Measurements from ENCODE around the gene LITAFD.
"Not testable (repeated sequence)": the region's sequence is repeated elsewhere in the genome, so short reads cannot be mapped to it uniquely, and the experiment has no call there.

LITAFD gene

GRCh38 chr16:8868416-8869211, 13.5 kb upstream of the LITAFD start, which contains the start of gene CARHSP1:
CARHSP1 (minus strand) TSS chr16:8869006; CDS start chr16:8859328, 9,678 bp downstream.
- H3K4me3 ChIP-seq (ENCODE audit: low read length), result peak within 1 kb of the TSS; percentile 73
- no peak for TF ChIP-seq CTCF (conservative IDR thresholded peaks at IDR 0.05; ENCODE audit: low read depth, low read length)
- peak; percentile 49 for DNase-seq (ENCODE audit: low read depth)

GRCh38 chr16:8869212-8869987, 12.8 kb upstream of the LITAFD start:
- TF ChIP-seq CTCF (conservative IDR thresholded peaks at IDR 0.05; ENCODE audit: low read depth, low read length), result peak; percentile 6
- peak overlapping the region; percentile 55 for H3K4me3 ChIP-seq (ENCODE audit: low read length)
- DNase-seq (ENCODE audit: low read depth), result no peak

GRCh38 chr16:8869988-8870241, 12.2 kb upstream of the LITAFD start:
- not testable (repeated sequence) for DNase-seq (ENCODE audit: low read depth); H3K4me3 ChIP-seq (ENCODE audit: low read length)

- no peak for TF ChIP-seq CTCF (conservative IDR thresholded peaks at IDR 0.05; ENCODE audit: low read depth, low read length)
- DNase-seq (ENCODE audit: low read depth), result no peak
- no peak overlapping the region for H3K4me3 ChIP-seq (ENCODE audit: low read length)
These were observed 10.1 kb upstream of the LITAFD start for GRCh38 chr16:8872071-8872470.

GRCh38 chr16:8872967-8873865, 8.9 kb upstream of the LITAFD start:
- peak; percentile 21 for TF ChIP-seq CTCF (conservative IDR thresholded peaks at IDR 0.05; ENCODE audit: low read depth, low read length)
- DNase-seq (ENCODE audit: low read depth), result no peak
- H3K4me3 ChIP-seq (ENCODE audit: low read length), result no peak overlapping the region

GRCh38 chr16:8873866-8874195, 8.3 kb upstream of the LITAFD start:
- DNase-seq (ENCODE audit: low read depth); H3K4me3 ChIP-seq (ENCODE audit: low read length): not testable (repeated sequence)

GRCh38 chr16:8874388-8874787, 7.8 kb upstream of the LITAFD start:
- no peak overlapping the region for H3K4me3 ChIP-seq (ENCODE audit: low read length)
- no peak for DNase-seq (ENCODE audit: low read depth)
- no peak for TF ChIP-seq CTCF (conservative IDR thresholded peaks at IDR 0.05; ENCODE audit: low read depth, low read length)

GRCh38 chr16:8875317-8875716, 6.8 kb upstream of the LITAFD start:
- not testable (repeated sequence) for H3K4me3 ChIP-seq (ENCODE audit: low read length); DNase-seq (ENCODE audit: low read depth)

Measured in retinal pigment epithelial cell (primary cell).